ENCODE results near the gene TMEM164. TPM values are rescaled to one million over a fixed set of nuclear protein-coding genes. Genes with fewer than 3 reads are reported as not detected.

TMEM164 gene
- total and polyA plus RNA-seq, 10 of the 15 experiments (the other 5 are each of a cell fraction or from before 2014, with no cell fraction given): 0.61 to 18.3 (median 7.0) TPM

- Histone ChIP-seq H3K9ac (ENCODE audit: control insufficient read depth, insufficient read depth, low read length) (no peak overlapping the region), H4K20me1 (ENCODE audit: control insufficient read depth, insufficient read depth) (no peaks in the 10 kb centered on the region), H3K36me3 (ENCODE audit: control insufficient read depth in 2 of 2, insufficient read depth in 2 of 2, low read length in 1 of 2) (no peaks in the 10 kb centered on the region), H3K4me2 (ENCODE audit: control insufficient read depth, insufficient read depth) (no peak overlapping the region), H2AFZ (ENCODE audit: control insufficient read depth, low read depth, low read length) (no peak overlapping the region), H3K9me3 (replicated peaks; ENCODE audit: control insufficient read depth, insufficient read depth, low read length) (no peaks in the 10 kb centered on the region), H3K4me1 (ENCODE audit: control insufficient read depth, insufficient read depth, low read length) (no peaks in the 10 kb centered on the region), H3K27me3 (replicated peaks in 1 of 2; ENCODE audit: control insufficient read depth in 2 of 2, insufficient read depth in 2 of 2, low read length in 1 of 2) (no peaks in the 10 kb centered on the region), H3K27ac (ENCODE audit: control insufficient read depth, insufficient read depth) (no peak overlapping the region), H3K79me2 (ENCODE audit: control insufficient read depth, insufficient read depth, low read length) (no peaks in the 10 kb centered on the region), H3K4me3 (no peak overlapping the region)
- ChIA-PET POLR2A (interaction anchor here (0.6 kb wide), 1 partner anchor 10 kb away, joined by 3 read pairs; no protein-coding TSS in a partner anchor), RAD21 (ENCODE audit: unreplicated experiment) (interaction anchor here (0.7 to 0.8 kb wide), 2 partner anchors 27 to 65 kb away, joined by 3 read pairs; no protein-coding TSS in a partner anchor), CTCF (no interaction called here), SMC1A (ENCODE audit: uncharacterized antibody, unreplicated experiment) (interaction anchor here (0.9 kb wide), 2 partner anchors 10 to 11 kb away, joined by 4 read pairs; no protein-coding TSS in a partner anchor)
- intact Hi-C loops (cut with micrococcal nuclease; ENCODE audit: unreplicated experiment): no loop called here
- ATAC-seq (no peak), FAIRE-seq (no peak), DNase-seq (ENCODE audit: low read depth, low spot score) (no peak)
- WGBS (ENCODE audit: insufficient coverage, insufficient replicate concordance, low lambda C conversion rate, missing lambda C conversion rate): 58% methylated on average over 2 of the region's 2 CpGs
- in situ Hi-C loops (cut with MboI): no loop called here
- no TSS peak for BruUV-seq (replicated peaks)
- TF ChIP-seq EED (IDR thresholded peaks at IDR 0.05; ENCODE audit: low read depth) (no peak), SUPT20H (IDR thresholded peaks at IDR 0.05; ENCODE audit: borderline replicate concordance, control insufficient read depth, low read depth, low read length) (no peak), E2F8 (IDR thresholded peaks at IDR 0.05; ENCODE audit: low read depth, partially characterized antibody) (no peak), CHD1 (IDR thresholded peaks at IDR 0.05; ENCODE audit: low read depth, low read length) (no peak), SUZ12 (IDR thresholded peaks at IDR 0.05; ENCODE audit: unreplicated experiment) (no peak), CUX1 (IDR thresholded peaks at IDR 0.05; ENCODE audit: insufficient replicate concordance, low read depth, low read length) (no peak), YY1 (IDR thresholded peaks at IDR 0.05; ENCODE audit: low read depth, low read length) (no peak), BRCA1 (IDR thresholded peaks at IDR 0.05; ENCODE audit: low read depth, low read length) (no peak), ZNF24 (IDR thresholded peaks at IDR 0.05) (no peak), USF1 (IDR thresholded peaks at IDR 0.05; ENCODE audit: borderline replicate concordance, extremely low read length, insufficient read depth, low read depth, low read length) (no peak), MEF2B (IDR thresholded peaks at IDR 0.05; ENCODE audit: partially characterized antibody, poor library complexity, severe bottlenecking) (no peak), SREBF1 (IDR thresholded peaks at IDR 0.05; ENCODE audit: low read length) (no peak), SIN3A (IDR thresholded peaks at IDR 0.05; ENCODE audit: low read depth, low read length) (no peak), IRF5 (IDR thresholded peaks at IDR 0.05; ENCODE audit: borderline replicate concordance) (no peak)
Observed at GRCh38 chrX:110034036-110034435, 31.1 kb downstream of the TMEM164 start.

Data from GM12878 (cell line).